Epithelial cell of esophagus (primary cell): ENCODE measurements around the gene KIF26B.

ENCODE experiments used
- DNase-seq: peaks from one replicate; pipeline ENCODE4 v3.0.0; 2010; ENCODE audit warnings: low read depth
- H3K4me3 ChIP-seq: 2 replicates; pipeline ENCODE4 v1.5.1; 2011; ENCODE audit warnings: mild to moderate bottlenecking, low read length, control low read depth
- TF ChIP-seq, protein P1 (sequence below): IDR thresholded peaks from 2 replicates; pipeline ENCODE4 v1.5.1; 2011; ENCODE audit warnings: low read depth, mild to moderate bottlenecking, low read length, control low read depth, inconsistent platforms; ENCODE audit not compliant: insufficient read depth; ENCODE audit errors: missing control alignments

The KIF26B gene

DNA sequence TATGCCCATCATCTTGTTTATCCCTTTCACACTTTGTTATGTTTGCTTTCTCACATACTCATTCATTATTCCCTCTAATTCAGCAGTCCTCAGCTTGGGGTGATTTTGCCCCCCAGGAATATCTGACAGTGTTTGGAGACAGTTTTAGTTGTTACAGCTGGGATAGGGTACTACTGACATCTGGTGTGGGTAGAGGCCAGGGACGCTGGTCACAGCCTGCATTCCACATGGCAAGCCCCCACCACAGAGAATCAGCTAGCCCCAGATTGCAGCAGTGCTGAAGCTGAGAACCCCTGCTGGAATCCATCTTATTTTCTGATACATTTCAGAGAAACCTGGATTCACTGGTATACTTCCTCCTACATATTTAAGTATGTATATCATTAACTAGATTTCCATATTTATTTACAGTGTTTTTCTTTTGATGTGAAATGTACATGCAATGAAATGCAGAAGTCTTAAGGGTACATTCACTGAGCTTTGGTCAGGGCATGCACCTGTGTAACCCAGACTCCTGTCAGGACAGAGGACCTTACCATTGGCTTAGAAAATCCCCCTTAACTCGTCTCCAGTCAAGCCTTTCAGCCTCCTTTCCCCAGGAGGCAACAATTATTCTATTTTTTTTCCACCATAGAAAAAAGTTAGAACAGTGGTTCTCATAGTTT lies 68.3 kb downstream of the KIF26B start:
- no peak overlapping the region for H3K4me3 ChIP-seq
- TF ChIP-seq, protein P1, sequence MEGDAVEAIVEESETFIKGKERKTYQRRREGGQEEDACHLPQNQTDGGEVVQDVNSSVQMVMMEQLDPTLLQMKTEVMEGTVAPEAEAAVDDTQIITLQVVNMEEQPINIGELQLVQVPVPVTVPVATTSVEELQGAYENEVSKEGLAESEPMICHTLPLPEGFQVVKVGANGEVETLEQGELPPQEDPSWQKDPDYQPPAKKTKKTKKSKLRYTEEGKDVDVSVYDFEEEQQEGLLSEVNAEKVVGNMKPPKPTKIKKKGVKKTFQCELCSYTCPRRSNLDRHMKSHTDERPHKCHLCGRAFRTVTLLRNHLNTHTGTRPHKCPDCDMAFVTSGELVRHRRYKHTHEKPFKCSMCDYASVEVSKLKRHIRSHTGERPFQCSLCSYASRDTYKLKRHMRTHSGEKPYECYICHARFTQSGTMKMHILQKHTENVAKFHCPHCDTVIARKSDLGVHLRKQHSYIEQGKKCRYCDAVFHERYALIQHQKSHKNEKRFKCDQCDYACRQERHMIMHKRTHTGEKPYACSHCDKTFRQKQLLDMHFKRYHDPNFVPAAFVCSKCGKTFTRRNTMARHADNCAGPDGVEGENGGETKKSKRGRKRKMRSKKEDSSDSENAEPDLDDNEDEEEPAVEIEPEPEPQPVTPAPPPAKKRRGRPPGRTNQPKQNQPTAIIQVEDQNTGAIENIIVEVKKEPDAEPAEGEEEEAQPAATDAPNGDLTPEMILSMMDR = no peak
- no peak for DNase-seq

DNA sequence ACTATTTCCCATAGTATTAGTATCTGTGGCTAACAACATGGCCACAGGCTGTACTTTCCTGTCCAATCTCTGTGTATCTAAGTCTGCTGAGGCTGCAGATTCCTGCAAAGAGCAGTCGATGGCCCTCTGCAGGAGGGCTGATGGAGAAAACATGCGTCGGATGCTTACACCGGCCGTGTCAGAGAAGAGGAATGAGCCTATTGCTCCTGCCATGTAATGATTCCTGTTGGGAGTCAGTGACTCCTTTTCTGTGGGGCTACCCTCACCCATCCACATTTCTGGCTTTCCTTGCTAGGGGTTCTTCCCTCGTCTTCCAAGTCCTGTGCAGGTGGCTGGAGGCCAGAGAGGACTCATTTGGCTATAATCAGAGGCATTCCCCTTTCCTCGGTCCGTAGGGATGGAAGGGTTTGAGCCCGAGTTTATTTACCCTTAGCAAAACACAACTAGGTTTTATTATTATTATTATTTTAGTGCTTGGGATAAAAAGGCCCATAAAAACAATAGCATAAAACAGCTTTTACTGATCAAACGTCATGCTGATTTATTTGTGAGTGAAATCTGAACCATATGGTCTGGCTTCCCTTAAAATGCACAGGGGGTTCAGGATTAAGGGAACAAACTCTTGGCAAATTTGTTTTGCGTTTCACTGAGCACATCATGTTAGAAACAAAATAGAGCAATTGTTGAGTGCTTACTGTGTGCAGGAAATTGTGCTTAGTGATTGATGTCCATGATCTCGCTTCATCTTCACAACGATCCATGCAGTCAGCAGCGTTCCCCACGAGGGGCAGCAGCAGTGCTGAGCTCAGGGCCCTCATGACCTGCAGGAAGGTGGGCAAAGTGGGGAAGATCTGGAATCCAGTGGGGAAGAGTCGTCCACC lies 70.8 kb downstream of the KIF26B start:
- no peak overlapping the region for H3K4me3 ChIP-seq
- TF ChIP-seq, protein P1 = no peak
- DNase-seq = no peak

DNA sequence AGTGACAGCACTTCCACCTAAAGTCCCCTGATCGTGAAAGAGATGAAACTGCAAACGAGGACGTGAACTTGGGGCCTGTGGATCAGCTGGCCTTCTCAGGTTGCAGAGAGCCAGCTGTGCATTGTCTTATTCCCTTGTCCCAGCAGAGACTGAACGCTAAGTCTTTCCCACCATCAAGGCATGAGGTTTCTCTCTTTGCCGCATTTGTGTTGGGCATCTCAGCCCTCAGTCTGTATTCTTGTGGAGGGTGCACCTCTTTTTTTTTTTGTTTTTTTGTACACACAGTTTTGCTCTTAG lies 71.4 kb downstream of the KIF26B start:
- TF ChIP-seq, protein P1 = no peak
- H3K4me3 ChIP-seq = no peak overlapping the region
- no peak for DNase-seq

DNA sequence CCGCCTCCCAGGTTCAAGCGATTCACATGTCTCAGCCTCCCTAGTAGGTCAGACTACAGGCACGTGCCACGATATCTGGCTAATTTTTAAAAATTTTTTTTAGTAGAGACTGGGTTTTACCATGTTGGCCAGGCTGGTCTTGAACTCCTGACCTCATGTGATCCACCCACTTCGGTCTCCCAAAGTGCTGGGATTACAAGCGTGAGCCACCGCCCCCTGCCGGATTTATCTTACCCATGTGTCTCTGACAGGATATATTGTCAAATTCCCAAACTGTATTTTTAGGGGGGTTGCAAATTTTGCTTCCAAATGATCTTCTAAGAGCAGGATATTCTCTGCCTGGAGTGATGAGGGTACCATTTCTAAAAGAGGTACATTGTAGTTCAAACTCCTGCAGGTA lies 74.3 kb downstream of the KIF26B start:
- no peak for DNase-seq
- no peak overlapping the region for H3K4me3 ChIP-seq
- TF ChIP-seq, protein P1 = no peak

DNA sequence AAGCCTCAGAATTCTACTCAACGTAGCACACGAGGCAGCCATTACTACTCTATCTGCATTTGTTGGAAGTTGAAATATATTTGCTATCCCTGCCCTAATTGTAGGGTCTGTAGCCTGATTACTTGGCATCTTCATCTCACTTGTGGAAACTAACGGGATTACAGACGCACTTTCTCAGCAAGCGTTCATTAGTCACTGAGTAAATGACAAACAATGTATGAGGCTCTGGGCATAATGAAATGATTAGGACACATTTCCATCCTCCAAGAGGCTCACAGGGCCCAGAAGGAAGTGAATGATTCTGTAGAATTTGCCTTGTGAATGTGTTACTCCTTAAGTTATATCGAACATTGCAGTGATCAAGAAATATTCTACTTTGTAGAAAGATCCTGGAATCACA lies 78.1 kb downstream of the KIF26B start:
- DNase-seq = no peak

DNA sequence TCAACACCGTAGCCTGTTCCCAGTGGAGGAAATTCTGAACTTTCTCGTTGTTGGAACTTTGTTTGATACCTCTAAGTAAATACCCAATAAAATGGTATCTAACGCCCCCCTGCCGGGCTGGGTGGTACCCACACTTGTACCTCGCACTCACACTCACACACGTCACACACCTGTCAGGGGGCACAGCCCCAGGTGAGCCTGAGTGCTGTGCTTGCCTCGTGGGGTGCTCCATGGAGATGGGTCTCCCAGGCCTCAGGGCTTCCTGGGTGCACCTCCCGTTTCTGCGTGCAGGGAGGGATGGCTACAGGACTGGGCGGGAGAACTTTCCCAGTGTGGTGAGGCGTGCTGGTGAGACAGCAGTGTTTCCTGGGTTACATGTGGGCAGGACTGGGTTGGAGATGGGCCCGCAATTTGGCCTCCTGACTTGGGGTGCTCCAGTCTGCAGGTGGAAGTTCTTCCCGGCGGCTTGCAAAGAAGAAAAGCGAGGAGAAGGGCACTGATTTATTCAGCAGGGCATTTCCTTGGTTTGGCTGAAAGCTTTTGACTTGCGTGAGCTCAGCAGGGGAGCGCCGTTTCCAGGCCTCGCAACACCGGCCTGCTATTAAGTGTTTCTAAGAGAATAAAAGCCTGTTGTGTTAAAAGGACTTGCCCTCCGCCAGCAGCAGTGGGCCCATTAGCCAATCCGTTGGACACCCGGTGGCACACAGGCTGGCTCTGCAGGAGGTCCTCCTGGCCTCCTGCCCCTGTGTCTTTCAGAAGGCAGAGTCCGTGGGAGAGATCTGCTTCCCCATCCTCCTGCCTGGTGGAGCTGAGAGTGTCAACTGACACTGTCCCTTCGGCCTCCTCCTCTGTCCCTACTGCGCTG lies 79.7 kb downstream of the KIF26B start:
- H3K4me3 ChIP-seq = no peak overlapping the region
- DNase-seq = no peak
- TF ChIP-seq, protein P1 = no peak

More for the DNA sequence above, 78.1 kb downstream of the KIF26B start:
- TF ChIP-seq, protein P1 = no peak
- no peak overlapping the region for H3K4me3 ChIP-seq
